Kidney (tissue), 14 donors: ENCODE data around the gene ADM2. TPM values are rescaled to one million over a fixed set of nuclear protein-coding genes. Genes with fewer than 3 reads are reported as not detected.

ENCODE experiments used
- DNase-seq, 5 donors: peaks; one replicate each; pipeline ENCODE4 v3.0.0-alpha.2; 2013 to 2020
- FAIRE-seq: peaks from 2 replicates; lab custom pipeline; 2012; peaks lifted over from hg19 to GRCh38; lab: Jason Lieb, UNC
- H3K27ac ChIP-seq, 2 donors: one replicate each; pipeline ENCODE4 v1.7.0; 2013; ENCODE audit warnings: low read depth in 2 of 2, low read length in 2 of 2, inconsistent platforms in 1 of 2
- H3K27me3 ChIP-seq: one replicate; pipeline ENCODE4 v1.7.1; 2013; ENCODE audit warnings: low read length, inconsistent platforms; ENCODE audit not compliant: control insufficient read depth, insufficient read depth
- H3K36me3 ChIP-seq, 3 donors: one replicate each; pipeline versions ENCODE4 v1.7.0 to v1.7.1; 2013; ENCODE audit warnings: low read length in 3 of 3, control low read depth in 1 of 3, inconsistent platforms in 1 of 3; ENCODE audit not compliant: insufficient read depth in 3 of 3, control insufficient read depth in 2 of 3
- H3K4me1 ChIP-seq, 3 donors: one replicate each; pipeline versions ENCODE4 v1.7.0 to v1.7.1; 2013; ENCODE audit warnings: low read length in 3 of 3, inconsistent platforms in 1 of 3, low read depth in 1 of 3; ENCODE audit not compliant: control insufficient read depth in 2 of 3, insufficient read depth in 2 of 3
- H3K4me3 ChIP-seq, 3 donors: one replicate each; pipeline versions ENCODE4 v1.7.0 to v1.8.1; 2013; ENCODE audit warnings: low read length in 3 of 3, control low read depth in 1 of 3, inconsistent platforms in 1 of 3
- H3K9ac ChIP-seq, 3 donors: one replicate each; pipeline versions ENCODE4 v1.7.0 to v1.7.1; 2013; ENCODE audit warnings: low read length in 3 of 3, control low read depth in 1 of 3, inconsistent platforms in 1 of 3
- H3K9me3 ChIP-seq, 3 donors: one replicate each; pipeline versions ENCODE4 v1.7.0 to v1.7.1; 2013; ENCODE audit warnings: low read length in 3 of 3, control low read depth in 1 of 3, inconsistent platforms in 1 of 3; ENCODE audit not compliant: control insufficient read depth in 2 of 3, insufficient read depth in 1 of 3
- intact Hi-C: fragments of 100-400 bp; cut with DNase I; formaldehyde crosslinking; loops from one replicate; pipeline ENCODE4 v1.11.1; 2022
- polyA plus RNA-seq: library from polyadenylated mRNA; stranded (reverse); fragments of 350-450 nt; fragmentation: Illumina TruSeq; extraction: RNeasy Lipid Tissue Mini Kit (QIAGEN cat#74804); gene quantifications from one replicate; pipeline ENCODE4 v1.2.3, GENCODE V29; 2014; ENCODE audit warnings: low read depth, low replicate concordance; ENCODE audit not compliant: insufficient read depth
- total RNA-seq: library from RNA; stranded (reverse); fragmentation: NEBNext Ultra II Directional; extraction: Animal tissue kit (Norgen Biotek cat#: 25700); gene quantifications from one replicate; pipeline ENCODE4 v1.2.1, GENCODE V29; 2021
- TF ChIP-seq, protein P1 (sequence below): IDR thresholded peaks from 3 replicates; pipeline ENCODE4 v1.5.1; 2012; ENCODE audit warnings: mild to moderate bottlenecking, moderate library complexity, borderline replicate concordance; ENCODE audit not compliant: insufficient read depth; ENCODE audit errors: extremely low read depth
- donor health status: control.
- donor health status: control.
- donor health status: control.
- donor health status: control.
- donor health status: control.
- donor health status: DM: yes; HTN: yes; CAD: no.
- donor health status: Normal renal cell carcinoma (clear cell type).

ADM2 gene
- total and polyA plus RNA-seq, 2 donors from 2014 or later, result 8.0 to 10.6 TPM

GRCh38 chr22:50467341-50467740 is 14.0 kb upstream of the ADM2 start:
- intact Hi-C loops, result no loop called here
- TF ChIP-seq, protein P1, sequence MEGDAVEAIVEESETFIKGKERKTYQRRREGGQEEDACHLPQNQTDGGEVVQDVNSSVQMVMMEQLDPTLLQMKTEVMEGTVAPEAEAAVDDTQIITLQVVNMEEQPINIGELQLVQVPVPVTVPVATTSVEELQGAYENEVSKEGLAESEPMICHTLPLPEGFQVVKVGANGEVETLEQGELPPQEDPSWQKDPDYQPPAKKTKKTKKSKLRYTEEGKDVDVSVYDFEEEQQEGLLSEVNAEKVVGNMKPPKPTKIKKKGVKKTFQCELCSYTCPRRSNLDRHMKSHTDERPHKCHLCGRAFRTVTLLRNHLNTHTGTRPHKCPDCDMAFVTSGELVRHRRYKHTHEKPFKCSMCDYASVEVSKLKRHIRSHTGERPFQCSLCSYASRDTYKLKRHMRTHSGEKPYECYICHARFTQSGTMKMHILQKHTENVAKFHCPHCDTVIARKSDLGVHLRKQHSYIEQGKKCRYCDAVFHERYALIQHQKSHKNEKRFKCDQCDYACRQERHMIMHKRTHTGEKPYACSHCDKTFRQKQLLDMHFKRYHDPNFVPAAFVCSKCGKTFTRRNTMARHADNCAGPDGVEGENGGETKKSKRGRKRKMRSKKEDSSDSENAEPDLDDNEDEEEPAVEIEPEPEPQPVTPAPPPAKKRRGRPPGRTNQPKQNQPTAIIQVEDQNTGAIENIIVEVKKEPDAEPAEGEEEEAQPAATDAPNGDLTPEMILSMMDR, result no peak
- Histone ChIP-seq H3K27ac (no peak overlapping the region), H3K27me3 (no peaks in the 10 kb centered on the region), H3K36me3 (peaks cover 0 to 41% (median 22%) of the 10 kb centered on the region in 3 donors), H3K9ac (no peak overlapping the region), H3K4me3 (no peak overlapping the region), H3K9me3 (no peaks in the 10 kb centered on the region), H3K4me1 (peaks cover 0 to 14% (median 7%) of the 10 kb centered on the region in 3 donors)
- FAIRE-seq (no peak), DNase-seq (no peak)

DNA sequence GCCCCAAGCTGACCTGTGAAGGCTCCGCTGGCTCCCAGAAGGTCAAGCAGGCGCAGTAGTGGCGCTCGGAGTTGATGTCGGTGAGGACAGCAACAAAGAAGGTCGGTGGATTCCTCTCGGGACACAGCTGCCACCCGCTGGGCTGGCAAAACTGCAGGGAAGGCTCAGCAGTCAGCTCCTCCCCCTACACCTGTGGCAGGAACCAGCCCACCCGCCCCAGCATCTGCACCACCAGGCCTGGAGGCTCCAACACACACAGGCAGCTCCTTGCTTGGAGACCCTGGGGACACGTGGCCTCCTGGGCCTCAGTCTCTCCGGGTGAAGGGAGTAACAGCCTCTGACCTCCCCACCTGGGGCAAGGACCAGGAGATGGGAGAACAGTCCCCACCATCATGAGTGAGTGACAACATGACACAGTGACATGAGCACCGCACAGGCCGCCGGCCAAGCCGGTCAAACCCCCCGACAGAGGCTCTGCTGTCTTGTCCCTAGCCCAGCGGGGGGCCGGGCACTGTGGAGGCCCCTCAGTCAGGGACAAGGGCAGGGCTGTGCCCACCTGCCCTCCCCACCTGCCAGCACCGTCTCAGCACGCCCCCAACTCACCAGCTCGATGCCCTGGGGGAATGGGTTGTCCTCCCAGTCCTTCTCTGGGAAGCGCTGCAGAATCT is 13.4 kb upstream of the ADM2 start:
- TF ChIP-seq, protein P1, result no peak
- H3K36me3 ChIP-seq, result peaks cover 0 to 36% (median 20%) of the 10 kb centered on the region in 3 donors
- H3K9ac ChIP-seq, result no peak overlapping the region
- H3K9me3 ChIP-seq, result no peaks in the 10 kb centered on the region
- peaks cover 0 to 15% (median 11%) of the 10 kb centered on the region in 3 donors for H3K4me1 ChIP-seq
- DNase-seq, result no peak
- H3K4me3 ChIP-seq, result no peak overlapping the region
- no peak for FAIRE-seq
- intact Hi-C loops, result no loop called here
- H3K27me3 ChIP-seq, result no peaks in the 10 kb centered on the region
- H3K27ac ChIP-seq, result no peak overlapping the region

- intact Hi-C loops, result no loop called here
- peaks cover 0 to 22% (median 18%) of the 10 kb centered on the region in 3 donors for H3K4me1 ChIP-seq
Observed at GRCh38 chr22:50468626-50469025, 12.7 kb upstream of the ADM2 start.

More at GRCh38 chr22:50468626-50469025, 12.7 kb upstream of the ADM2 start:
- TF ChIP-seq, protein P1, result no peak
- peaks cover 0 to 29% (median 18%) of the 10 kb centered on the region in 3 donors for H3K36me3 ChIP-seq
- no peaks in the 10 kb centered on the region for H3K27me3 ChIP-seq
- H3K9me3 ChIP-seq, result no peaks in the 10 kb centered on the region
- no peak overlapping the region for H3K4me3 ChIP-seq
- DNase-seq (no peak), FAIRE-seq (no peak)
- no peak overlapping the region for H3K9ac ChIP-seq
- H3K27ac ChIP-seq, result no peak overlapping the region
